Measurements from ENCODE around the gene SFMBT1.

- TF ChIP-seq CTCF (conservative IDR thresholded peaks at IDR 0.05 in 1 of 2, IDR thresholded peaks at IDR 0.05 in 1 of 2; ENCODE audit: low read depth in 1 of 2, low read length in 2 of 2) (no peak), EZH2 (IDR thresholded peaks at IDR 0.05; ENCODE audit: low read length, missing control alignments) (no peak)
Observed at GRCh38 chr3:52872245-52872644, 173.6 kb downstream of the SFMBT1 start.
